HG02852 (cell line): Measurements from ENCODE around the gene PTGER4.
A peak's percentile ranks its signal among the peaks of the same experiment; 100 is the strongest.

Source experiments
- ATAC-seq: cut with Tn5 transposase; IDR thresholded peaks from one replicate; pipeline ENCODE4 v1.9.1; 2021; ENCODE audit warnings: mild to moderate bottlenecking, moderate library complexity; ENCODE audit not compliant: unreplicated experiment

PTGER4 gene

DNA sequence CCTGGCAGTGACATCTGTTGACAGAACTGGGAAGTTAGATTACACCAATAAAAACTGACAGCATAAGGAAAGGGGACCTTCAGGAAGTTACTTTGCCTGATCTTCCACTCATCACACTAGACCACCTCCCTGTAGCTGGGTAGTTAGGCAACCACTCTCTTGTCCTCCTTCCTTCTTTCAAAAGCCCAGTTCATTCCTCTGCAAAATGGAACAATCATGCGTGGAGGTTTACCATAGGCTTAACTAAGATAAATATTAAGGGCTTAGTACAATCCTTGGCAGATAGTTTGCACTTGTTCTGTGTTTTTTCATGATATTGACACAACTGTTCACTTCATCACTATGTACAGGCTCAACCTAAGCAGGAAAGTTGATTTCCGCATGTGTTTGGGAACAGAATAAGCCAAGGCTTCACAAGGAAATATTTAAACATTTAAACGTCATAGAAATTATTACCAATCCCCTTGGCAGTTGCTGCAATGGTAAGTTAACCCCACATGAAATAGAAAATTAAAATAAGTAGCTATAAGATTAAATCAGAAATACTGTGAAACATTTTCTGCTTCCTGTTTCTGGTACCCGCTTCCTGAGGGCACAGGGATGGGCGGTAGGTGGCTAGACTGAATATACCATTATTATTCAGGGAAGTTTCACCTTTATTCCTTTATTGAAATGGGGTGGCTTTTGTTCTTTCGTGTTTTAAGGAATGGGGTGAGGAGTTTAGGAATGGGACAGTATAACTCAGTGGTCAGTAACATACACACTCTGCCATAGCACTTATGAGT lies 9.9 kb upstream of the PTGER4 start:
- no peak for ATAC-seq

DNA sequence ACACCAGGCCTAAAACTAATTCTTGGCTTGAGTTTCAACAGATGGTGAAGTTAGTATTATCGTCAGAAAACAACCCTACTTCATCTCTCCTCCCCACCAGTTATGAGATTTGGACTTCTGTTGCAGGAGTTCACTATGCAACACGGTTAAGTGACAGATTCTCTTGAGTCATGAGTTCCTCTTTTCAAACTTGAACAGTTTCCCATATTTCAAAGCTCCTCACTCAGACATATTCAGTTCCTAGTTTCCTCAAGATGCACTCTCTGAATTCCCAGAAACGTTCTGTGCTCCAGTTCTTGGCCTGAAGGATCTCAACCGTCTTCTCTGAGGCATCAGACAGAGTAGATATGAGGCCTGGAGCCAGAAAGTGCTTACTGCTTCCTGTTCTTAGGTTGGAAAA lies 7.3 kb upstream of the PTGER4 start:
- ATAC-seq, result no peak

DNA sequence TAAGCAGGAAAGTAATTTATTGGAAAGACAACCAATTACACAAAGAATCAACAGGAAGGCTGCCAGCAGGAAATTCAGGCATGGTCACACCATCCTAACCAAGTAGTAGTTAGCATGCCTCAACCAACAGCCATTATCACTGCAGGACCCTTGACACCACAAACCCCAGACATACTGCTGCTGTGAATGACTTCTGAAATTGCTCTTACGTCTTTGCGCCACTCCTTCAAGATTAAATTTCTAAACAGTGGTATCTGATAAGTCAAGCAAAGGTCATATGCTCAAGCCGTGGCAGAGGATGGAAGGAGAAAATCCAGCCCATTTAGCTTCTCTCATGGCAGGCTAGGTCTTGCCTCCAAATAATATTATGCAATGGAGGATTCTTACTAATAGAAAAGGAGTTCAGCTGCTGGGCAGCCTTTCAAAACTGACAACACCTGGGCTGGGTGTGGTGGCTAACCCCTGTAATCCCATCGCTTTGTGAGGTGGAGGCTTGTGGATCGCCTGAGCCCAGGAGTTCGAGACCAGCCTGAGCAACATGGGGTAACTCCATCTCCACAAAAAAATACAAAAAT lies 5.0 kb upstream of the PTGER4 start:
- no peak for ATAC-seq

DNA sequence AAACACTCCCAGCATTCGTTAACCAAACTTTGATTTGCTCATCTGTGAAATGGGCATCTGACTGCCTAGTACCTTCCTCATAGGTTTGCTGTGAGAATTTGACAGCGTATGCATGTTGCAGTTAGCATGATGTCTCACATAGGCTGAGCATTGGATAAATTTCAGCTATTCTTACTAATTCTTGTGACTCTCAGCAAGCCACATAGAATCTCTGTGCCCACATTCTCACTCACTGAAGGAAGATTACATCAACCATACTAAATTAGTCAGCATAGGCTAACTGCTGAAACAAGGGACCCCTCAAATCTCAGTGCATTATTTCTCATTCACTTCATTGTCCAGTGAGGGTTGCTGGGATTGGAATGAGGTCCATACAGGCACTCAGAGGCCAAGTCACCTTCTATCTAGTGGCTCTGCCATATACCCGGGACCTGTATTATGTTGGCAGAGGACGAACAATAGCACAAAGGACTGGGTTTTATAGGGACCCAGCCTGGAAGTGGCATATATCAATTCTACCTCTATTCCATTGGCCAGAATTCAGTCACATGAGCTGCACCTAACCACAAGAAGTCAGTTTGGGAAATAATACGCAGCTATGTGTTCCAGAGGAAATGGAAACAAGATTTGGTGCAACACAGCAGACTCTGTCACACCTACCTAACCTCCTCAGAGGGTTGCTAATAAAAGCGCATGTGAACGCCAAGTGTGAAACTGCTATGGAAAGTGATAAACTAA lies 4.2 kb upstream of the PTGER4 start:
- no peak for ATAC-seq

DNA sequence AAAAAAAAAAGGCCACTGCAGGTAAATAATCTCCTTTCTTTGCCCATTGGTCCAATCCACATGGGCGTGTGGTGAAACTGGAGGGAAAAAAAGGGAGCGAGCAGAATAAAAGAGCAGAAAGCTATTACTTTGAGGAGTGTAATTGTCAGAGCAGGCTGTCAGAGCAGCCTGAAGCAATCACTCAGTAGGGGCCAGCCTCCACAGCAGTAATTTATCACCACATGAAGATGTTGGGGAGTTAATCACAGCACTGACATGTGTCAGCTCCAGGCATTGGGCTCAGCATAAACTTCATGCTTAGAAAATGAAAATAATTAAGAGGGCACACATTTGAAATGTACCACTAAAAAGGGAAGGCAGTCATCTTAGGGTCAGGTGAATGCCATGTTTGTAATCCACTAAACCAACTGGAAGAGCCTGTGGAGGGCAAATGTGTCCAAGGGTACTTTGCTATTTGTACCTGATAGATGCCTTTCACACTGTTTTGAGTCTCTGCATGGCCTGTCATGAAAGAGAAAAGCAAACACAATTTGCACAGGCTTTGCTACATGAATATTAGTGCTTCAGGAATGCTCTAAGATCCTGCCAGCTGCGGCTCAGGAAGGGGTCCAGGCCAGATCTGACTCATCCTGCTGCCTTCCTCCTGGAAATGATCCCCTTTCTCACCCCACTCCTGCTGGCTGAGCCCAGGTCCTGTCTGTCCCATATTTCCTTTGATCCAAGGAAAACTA lies 2.9 kb upstream of the PTGER4 start:
- ATAC-seq, result no peak

DNA sequence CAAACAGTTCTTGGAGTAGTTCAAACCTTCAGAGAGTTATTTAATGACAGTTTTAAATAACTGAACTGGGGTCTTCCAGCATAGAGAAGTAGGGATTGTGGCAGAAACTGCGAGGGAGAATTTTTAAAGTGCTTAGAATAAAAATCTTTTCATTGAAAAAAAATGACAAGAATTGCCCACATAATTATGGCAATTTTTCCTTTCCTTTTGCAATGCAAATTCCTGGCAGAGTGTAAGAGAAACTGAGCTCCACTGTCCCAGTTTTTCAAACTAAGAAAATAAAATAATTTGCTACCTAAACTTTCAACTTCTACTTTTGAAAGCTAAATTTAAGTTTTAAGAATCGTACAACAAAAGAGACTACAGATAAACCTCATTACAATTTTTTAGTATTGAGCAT lies 2.3 kb upstream of the PTGER4 start:
- ATAC-seq, result no peak

DNA sequence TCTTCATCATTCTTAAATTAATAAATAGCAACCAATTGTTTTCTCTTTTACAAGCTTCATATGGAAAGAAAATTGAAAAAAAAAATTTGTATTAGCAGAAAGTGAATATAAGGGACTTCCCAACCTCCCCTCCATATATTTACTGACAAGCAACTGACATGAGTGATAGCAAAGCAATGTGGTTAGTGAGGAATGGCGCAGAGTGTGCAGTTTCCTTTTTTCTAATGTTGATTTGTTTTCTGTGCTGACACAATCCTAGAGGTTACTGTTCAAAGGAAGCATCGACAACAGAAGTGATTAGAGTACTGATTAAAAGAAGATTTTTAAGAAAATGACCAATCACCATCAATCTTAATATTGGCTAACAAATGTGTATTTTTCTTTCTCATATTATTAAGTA lies 1.7 kb upstream of the PTGER4 start:
- ATAC-seq, result no peak

DNA sequence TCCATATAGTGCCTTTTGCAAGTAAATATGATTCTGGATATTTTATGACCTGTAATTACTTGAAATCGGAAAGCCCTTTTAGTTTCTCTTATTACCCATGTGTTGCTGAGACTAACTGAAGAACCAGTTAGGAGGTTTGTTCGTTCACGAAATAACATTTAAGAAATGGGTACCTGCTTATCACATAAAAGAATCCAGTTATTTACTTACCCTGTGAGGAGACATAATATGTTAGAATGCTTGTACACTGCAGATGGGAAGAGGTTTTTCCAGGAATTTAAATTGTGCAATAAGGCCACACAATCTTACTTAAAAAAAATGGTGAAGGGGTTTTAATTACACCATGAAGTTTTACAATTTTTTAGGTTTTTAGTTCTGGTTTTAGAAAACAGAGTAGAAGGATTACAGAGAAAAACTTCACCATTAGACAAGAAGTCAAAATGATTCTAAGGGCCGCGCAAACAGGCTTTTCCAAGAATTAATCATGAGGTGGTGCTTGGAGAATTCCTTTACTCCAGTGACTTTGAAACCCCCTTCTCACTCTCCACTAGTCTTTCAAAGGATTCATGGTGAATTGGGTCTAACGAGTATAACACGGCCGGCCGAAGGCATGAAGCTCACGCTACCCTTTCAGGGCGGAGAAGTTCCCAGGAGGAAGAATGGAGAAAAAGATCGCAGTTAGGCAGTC lies 1.1 kb upstream of the PTGER4 start:
- no peak for ATAC-seq

DNA sequence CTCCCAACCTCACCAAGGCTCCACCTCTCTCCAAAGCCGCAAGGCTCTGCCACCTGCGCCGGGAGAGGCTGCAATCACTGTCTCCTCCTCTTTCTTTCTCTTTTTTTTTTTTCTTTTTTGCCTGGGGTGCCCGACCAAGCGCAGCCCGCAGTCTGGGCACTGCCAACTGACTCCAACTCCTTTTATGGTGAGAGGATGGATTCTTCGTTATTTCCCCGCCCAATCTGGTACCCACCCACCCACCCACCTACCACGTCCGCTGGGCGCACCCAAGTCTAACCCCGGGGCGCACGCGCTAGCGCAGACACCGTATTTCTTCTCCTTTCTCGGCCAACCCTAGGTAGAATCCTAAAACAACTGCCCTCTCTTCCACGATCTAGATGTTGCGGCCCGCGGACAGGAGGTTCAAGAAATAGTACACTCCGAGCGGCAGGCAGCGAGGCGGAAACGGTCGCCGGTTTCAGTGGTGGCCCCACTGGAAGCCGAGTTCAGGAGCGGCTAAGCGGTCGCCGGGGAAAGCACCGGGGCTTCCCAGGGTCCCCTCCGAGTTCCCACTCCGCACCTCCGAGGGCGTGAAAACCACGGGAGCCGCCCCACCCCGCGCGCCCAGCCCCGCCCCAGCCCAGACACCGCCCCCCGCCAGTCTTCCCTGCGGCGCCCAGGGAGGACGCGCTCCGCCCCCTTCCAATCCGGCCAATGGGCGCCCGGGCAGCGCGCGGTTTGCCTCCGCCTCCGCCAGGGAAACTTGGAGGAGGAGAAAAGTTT lies 385 bp upstream of the PTGER4 start:
- ATAC-seq, result peak; percentile 79

DNA sequence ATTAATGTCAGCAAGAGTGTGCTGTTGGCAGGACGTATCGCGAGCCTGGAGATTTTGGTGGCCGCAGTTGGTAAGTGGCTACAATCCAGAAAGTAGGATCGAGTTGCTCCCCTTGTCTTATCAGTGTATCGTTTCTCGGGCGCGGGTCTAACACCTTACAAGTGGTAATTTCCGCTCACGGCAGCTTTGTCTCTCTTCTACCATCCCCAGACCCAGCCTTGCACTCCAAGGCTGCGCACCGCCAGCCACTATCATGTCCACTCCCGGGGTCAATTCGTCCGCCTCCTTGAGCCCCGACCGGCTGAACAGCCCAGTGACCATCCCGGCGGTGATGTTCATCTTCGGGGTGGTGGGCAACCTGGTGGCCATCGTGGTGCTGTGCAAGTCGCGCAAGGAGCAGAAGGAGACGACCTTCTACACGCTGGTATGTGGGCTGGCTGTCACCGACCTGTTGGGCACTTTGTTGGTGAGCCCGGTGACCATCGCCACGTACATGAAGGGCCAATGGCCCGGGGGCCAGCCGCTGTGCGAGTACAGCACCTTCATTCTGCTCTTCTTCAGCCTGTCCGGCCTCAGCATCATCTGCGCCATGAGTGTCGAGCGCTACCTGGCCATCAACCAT lies 1.1 kb downstream of the PTGER4 start:
- no peak for ATAC-seq

DNA sequence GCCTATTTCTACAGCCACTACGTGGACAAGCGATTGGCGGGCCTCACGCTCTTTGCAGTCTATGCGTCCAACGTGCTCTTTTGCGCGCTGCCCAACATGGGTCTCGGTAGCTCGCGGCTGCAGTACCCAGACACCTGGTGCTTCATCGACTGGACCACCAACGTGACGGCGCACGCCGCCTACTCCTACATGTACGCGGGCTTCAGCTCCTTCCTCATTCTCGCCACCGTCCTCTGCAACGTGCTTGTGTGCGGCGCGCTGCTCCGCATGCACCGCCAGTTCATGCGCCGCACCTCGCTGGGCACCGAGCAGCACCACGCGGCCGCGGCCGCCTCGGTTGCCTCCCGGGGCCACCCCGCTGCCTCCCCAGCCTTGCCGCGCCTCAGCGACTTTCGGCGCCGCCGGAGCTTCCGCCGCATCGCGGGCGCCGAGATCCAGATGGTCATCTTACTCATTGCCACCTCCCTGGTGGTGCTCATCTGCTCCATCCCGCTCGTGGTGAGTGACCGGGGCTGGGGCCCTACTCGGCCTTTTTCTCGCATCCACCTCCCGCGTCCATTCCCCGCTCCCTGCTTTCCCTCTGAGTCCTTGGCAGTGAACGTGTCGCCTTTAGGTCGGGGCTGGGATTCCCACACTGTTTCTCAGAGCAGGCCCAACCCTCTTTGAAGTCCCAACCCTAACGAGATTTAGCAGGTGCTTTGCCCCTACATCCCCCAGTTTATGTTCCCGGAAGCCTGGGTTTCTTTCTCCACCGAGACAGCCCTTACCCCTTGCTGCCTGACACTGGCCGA lies 1.8 kb downstream of the PTGER4 start:
- ATAC-seq, result no peak

DNA sequence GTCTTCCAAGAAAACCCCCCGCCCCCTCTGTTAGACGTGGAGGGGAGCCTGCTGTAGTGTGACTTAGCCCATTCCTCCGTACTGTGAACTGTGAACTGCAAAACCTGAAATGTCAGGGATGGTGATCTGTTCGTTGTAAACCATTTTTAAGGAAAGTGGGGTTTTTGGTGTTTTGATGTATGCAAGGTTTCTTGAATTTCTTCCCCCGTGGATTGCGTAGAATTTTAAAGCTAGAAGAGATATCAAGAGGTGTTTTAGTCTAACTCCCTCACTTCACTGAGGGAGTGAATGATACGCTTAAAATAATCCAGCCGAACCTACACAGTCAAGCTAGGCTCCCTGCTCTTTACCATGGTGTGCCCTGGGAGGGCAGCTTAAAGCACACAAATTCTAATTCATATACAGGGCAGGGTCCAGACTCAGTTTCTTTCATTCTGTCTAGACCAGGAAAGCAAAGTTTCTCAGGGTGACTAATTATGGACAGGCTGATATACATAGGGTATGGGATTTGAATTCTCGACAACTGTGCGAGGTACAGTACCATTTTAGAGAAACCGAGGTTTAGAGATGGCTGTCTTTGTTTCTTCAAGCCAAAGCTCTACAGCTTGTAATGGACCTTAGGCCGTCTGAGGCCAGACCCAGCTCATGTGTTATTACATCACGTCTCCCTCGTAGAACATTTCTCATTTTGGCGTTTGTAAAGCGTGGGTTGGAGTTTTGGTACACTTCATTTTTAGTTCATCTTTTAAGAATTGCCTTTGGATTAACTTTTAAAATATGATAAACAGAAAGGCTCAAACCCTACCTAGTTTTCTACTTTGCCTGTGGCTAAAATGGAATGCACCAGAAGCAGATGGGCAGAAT lies 2.7 kb downstream of the PTGER4 start:
- ATAC-seq, result no peak

DNA sequence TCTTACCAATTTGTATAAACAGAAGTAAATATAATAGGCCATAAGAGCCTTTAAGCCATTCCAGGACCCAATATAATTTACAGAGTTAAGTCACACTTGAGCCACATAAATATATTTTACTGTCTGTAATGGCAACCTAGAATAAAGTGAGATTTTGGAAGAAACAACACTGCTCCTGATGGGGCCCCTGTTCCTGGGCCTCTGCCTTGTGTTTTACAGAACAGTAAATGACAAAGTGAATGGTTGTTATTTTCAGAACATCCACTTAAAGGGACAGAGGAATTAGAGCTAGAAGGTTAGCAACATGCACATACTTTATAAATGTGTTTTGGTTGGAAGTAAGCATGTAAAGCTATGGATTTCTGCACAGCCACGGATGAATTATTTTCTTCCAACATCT lies 3.6 kb downstream of the PTGER4 start:
- no peak for ATAC-seq

DNA sequence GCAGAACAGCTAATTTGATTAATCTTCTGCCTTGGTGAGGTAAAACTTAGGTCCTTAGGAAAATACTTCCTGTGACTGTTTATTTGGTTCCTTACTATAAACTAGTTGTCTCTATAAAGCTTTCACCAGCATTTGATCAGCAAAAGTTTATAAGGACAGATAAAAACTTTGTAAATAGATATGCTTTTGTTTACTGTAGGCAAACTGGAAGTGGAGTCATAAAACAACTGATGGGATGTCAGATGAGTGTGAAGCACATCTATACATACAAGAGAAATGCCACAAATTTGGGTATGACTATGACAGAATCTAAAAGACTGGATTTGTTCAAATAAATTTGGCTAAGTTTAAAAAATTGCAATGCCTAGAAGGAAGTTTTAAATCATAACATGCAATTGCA lies 5.5 kb downstream of the PTGER4 start:
- no peak for ATAC-seq

DNA sequence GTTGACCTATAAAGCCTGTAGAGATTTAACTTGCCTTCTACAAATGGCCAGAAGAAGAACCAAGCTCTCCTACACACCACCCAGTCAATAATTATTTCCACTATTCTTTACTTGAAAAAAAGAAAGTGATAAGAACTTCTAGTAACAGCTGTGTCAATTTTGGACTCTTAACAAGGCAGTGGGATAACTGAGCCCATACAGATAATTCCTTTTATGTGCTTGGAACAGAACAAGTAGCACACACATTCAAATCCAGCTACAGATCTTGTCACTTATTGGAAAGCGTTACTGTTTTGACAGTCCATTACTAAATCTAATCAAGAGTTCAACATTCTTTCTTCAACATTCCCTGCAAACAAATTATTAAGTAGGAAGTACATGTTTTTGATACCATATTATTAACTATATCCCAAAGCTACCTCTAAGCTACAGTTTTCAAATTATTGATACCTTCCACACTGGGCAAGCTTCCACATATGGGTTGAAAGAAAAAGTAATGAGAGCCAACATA lies 6.3 kb downstream of the PTGER4 start:
- ATAC-seq, result no peak

DNA sequence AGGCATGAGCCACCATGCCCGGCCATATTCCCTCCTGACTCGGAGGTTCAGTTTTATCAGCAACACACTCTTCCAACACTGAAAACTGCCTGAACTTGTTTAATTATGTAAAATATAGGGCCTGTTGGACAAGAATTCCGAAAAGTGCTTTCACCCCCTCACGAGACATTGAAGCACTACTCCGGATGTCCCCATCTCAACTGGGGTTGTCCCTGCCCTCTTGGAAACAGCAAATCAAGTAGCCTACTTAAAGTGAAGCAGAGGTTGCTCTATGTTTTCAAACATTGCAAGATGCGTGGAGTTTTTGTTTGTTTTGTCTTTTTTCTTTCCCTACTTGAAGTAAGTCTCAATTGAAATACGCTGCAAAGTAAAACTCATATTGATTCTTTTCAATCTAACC lies 7.6 kb downstream of the PTGER4 start:
- no peak for ATAC-seq

DNA sequence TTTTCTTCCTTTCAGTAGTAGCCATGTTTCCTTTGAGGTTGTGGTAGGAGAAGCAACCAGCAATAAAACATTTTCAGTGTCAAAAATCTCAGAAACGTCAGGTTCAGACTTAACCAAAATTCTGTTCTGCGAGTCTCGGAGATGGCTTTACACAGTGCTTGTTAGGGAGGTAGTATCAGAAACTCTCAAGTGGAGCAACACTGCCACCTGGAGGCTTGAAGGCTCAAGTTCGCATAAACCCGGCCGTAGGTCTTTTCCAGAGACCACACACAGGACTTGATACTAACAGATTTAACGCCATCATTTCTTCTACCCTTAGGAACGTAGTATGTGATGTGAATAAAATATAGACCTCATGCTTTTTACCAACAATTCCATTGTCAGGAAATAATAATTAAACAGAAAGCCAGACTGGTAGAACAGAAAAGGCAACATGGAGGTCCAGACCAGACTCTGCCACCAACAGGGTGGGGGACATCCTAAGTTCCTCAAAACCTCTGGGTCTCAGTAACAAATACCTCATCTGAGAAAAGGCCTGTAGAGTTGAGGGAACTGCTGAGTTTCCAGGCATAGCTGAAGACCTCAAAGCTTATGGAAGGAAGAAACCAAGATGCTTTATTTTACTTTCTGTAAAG lies 8.5 kb downstream of the PTGER4 start:
- ATAC-seq, result peak; percentile 94
